ENCODE measurements around the gene HDGFL1.

HDGFL1 gene

DNA sequence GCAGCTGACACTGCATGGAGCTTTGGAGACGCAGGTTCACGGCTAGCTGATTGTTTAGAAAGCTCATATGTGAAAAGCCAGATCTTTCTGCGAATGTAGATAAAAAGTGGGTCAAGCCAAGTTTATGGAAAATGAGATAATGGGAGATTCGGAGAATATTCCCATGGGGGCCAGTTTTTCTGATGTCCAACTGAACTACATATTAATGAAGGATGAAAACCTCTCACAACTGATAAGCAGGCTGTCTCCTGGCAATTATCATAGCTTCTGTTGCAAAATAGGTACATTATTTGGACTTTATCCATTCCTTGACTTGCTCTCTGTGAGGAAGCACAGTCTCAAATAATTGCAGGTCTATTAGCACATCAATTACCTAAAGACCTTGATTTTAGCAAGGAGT is 21.1 kb downstream of the HDGFL1 start:
- DNase-seq (ENCODE audit: low read depth in 2 of 2): no peak

GRCh38 chr6:22593895-22594294 is 24.5 kb downstream of the HDGFL1 start:
- no peak for DNase-seq (ENCODE audit: low read depth in 2 of 2)

GRCh38 chr6:22596011-22596410 is 26.6 kb downstream of the HDGFL1 start:
- DNase-seq (ENCODE audit: low read depth in 2 of 2): no peak

DNA sequence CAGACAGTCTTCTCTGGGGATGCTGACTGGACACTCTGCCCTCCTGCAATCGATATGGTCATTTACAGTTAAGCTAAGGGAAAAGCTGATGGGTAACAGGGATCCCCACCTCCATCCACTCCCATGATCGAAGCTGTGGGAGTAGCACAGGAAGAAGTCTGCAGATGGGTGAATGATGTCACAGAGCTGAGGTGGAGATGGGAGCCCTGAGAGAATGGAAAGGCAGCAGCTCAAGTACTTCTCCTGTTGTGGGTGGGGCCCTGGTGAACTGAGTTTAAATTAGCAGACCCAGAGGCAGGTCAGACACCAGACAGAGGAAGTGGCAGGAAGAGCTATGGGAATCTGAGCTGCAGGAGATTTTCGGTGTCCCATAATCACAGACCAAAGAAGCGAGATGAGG is 29.0 kb downstream of the HDGFL1 start:
- DNase-seq (ENCODE audit: low read depth in 2 of 2): no peak

DNA sequence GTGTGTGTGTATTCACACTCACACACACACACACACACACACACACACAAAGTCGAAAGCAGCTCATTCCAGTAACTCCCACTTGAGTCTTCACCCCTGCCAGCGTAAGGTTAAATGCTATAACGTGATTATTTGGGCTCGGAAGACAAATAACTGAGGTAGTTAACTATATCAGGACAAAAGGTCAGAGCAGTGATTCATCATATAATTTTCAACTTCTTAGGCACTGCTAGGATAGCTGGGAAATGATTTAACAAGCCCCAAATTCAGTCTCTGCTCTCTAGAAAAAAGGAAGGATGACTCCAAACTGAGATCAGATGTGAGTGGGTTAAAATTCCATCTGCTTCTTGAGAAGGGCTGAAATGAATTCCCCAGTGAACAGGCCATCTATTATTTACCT is 30.7 kb downstream of the HDGFL1 start:
- DNase-seq (ENCODE audit: low read depth in 2 of 2): no peak

GRCh38 chr6:22601984-22602383 is 32.6 kb downstream of the HDGFL1 start:
- no peak for DNase-seq (ENCODE audit: low read depth in 2 of 2)

GRCh38 chr6:22605736-22606135 is 36.4 kb downstream of the HDGFL1 start:
- DNase-seq (ENCODE audit: low read depth in 2 of 2): no peak

DNA sequence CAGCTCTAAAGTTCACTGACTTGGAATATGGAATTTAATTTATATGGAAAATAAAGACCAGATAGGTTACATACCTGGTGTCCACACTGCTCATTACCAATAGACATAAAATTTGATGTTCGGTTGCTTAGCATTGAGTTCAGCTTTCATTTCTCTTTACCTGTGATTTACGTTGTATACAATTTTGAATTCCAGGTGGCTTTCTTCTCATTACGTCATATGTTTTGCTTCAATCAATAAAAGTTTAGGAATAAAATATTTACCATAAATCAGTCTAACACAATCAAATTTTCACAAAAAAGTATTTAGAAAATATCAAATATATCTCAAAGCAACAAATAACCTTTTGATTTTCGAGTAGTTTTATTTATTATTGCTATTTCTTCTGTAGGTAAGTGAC is 40.8 kb downstream of the HDGFL1 start:
- no peak for DNase-seq (ENCODE audit: low read depth in 2 of 2)

- no peak for DNase-seq (ENCODE audit: low read depth in 2 of 2)
These were observed 42.9 kb downstream of the HDGFL1 start for GRCh38 chr6:22612236-22612635.

DNA sequence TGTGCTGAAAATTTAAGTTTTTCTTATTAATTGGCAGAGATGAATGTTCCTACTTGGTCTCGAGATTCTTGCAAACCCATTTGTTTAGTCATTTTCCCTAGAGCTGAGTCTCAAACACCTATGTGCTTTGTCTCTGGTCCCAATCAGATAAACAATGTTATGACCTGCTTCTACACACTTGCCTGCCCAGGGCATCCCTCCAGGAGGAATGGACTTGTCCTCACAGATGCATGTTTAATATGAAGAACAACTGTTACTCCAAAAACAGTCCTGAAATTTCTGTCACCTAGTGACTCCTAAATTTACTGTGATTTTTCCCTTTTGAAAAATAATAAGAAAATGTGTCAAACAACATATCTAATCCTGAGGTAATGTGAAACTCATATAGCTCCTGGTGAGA is 43.7 kb downstream of the HDGFL1 start:
- no peak for DNase-seq (ENCODE audit: low read depth in 2 of 2)

- no peak for DNase-seq (ENCODE audit: low read depth in 2 of 2)
These were observed 44.3 kb downstream of the HDGFL1 start for GRCh38 chr6:22613695-22614094.

DNA sequence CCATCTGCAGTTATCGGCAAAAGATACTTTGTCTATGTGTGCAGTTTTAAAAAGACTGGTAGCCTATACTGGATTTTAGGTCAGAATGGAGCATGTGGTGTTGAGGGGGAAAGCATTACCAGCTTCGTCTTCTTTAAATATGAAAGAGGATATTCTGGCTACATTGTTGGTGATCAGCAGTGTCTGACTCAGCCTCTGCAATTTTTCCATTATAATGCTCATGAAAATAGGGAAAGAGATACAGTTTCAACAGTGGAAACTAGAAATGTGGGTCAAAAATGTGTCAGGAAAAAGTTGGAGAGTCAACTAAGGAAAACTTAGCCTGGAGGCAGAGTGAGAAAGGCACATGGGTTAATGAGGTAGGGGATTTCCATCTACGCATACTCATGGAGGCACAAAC is 45.2 kb downstream of the HDGFL1 start:
- no peak for DNase-seq (ENCODE audit: low read depth in 2 of 2)

DNA sequence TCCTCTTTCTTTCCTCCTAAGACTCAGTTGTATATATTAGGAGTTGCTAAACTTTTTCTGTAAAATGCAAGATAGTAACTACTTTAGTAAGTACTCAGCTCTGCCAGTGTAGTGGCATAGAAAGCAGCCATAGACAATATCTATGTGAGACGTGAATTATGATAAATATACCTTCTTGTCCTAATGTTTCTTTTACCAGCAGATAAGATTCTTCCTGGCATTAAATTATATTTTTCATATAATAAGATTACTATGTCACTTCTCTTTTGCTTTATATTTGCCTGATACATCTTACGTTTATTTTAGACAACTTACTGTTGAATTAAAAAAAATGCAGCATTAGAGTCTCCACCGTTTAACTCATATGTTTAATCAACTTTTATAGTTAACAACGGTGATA is 51.7 kb downstream of the HDGFL1 start:
- DNase-seq (ENCODE audit: low read depth in 2 of 2): no peak

Data from stimulated activated CD4-positive, alpha-beta T cell treated with anti-CD3 and anti-CD28 coated beads, Interleukin-12 subunit alpha, Interleukin-12 subunit beta, amount 100 ng/mL, for 24 hours (primary cell).